ENCODE results near the gene CFAP97.

DNA sequence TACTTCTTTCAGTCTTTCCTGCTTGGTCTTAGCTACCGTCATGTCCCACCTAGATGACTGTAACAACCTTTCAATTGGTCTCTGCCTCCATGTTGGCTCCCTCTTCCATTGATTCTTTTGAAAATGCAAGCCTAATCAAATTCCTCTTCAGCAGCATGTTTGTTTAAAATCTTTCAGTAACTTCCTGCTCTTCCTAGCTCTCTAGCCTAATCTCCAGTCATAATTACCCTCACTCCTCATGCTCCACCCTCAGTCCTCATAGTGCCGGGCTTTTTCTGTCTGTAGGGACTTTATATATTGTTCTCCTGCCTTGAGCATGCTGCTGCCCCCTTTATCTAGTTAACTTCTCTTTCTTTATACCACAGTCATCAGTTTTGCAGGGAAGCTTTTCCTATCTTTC is 17.7 kb upstream of the CFAP97 start:
- TF ChIP-seq, protein P1, sequence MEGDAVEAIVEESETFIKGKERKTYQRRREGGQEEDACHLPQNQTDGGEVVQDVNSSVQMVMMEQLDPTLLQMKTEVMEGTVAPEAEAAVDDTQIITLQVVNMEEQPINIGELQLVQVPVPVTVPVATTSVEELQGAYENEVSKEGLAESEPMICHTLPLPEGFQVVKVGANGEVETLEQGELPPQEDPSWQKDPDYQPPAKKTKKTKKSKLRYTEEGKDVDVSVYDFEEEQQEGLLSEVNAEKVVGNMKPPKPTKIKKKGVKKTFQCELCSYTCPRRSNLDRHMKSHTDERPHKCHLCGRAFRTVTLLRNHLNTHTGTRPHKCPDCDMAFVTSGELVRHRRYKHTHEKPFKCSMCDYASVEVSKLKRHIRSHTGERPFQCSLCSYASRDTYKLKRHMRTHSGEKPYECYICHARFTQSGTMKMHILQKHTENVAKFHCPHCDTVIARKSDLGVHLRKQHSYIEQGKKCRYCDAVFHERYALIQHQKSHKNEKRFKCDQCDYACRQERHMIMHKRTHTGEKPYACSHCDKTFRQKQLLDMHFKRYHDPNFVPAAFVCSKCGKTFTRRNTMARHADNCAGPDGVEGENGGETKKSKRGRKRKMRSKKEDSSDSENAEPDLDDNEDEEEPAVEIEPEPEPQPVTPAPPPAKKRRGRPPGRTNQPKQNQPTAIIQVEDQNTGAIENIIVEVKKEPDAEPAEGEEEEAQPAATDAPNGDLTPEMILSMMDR (IDR thresholded peaks at IDR 0.05; ENCODE audit: low read depth, low read length) = no peak
- TF ChIP-seq POLR2A (IDR thresholded peaks at IDR 0.05; ENCODE audit: extremely low read depth, insufficient read length) = no peak
- TF ChIP-seq, protein P2, sequence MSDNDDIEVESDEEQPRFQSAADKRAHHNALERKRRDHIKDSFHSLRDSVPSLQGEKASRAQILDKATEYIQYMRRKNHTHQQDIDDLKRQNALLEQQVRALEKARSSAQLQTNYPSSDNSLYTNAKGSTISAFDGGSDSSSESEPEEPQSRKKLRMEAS (IDR thresholded peaks at IDR 0.05; ENCODE audit: low read depth, low read length) = no peak

All from NB4 (cell line).